ENCODE data around the gene PSD.

Gene PSD

DNA sequence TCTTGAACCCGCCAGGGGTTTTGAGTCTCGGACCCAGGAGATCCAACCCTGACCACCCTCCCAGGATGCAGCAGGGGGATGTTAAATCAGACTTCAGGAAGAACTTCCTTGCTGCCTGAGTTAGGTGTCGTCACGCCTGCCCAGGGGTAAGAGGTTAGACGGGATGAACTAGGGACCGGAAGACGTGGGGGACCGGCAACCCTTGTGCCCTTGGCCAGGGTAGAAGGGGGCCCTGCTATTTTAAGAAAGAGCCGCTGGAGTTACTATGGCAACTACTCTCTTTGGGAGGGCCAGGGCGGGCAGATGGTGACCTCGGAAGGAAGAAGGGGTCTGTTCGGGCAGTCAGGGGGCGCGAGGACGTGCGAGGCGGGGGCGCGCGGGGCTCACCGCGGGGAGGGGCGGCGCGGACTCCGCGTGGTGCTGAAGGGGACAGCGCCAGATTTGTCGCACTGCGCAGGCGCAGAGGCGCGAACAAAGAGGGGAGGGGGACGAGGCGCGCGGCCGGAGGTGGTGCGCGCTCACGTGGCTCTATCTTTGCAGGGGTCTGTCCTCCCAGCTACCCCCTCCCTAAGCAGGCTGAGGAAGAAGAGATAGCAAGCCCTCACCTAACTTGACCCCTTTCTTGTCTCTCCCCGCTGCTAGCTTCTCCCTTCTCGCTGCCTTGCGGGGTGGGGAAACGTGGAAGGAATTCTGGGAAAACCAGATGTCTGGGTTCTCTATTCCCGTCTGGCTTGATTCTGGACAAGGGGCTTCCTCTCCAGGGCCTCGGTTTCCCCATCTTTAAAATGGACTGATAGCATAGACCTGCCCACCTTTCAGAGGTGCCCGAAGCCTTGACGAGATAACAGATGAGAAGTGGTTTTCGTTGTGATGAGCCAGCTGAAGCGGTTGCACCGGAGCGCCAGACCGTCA is 940 bp upstream of the PSD start:
- DNase-seq: peak; percentile 74 to 77

- no peak for DNase-seq
Measured at GRCh38 chr10:102416695-102417094, 1.9 kb downstream of the PSD start.

- no peak for DNase-seq
Measured at GRCh38 chr10:102416283-102416682, 2.3 kb downstream of the PSD start.

- DNase-seq: no peak
Measured at GRCh38 chr10:102414749-102415148, 3.8 kb downstream of the PSD start.

DNA sequence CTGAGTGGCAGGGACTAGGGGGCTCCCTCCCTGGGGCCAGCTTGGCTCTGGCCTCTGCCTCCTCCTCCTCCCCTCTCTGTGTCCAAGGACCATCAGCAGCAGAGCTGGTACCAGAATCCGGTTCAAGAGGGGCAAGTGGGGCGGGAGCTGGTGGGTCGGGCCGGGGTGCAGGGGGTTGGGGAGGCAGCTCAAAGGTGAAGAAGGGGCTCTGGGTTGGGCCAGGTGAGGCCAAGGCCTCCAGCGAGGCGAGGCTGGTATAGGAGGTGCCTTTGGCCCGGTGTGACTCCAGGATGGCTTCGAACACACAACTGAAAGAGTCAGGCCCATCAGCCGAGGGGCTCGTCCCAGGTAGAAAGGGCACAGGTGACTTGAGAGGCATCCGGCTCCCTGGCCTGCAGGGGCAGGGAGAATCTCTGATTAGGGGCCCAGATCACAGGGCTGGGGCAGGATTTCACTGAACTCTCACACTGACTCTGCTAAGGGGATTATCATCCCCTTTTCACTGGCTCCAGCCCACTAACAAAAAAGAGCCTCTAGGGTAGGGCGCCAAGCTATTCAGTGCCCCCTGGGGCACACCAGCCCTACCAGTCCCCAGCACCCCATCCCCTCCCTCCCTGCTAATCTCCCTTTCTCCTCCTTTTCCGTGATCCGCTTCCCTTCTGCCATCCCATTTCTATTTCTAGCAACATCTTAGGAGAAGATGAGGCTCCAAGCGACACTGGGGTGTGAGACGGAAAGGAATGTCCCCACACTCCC is 4.6 kb downstream of the PSD start:
- DNase-seq: no peak

- peak; percentile 51 for DNase-seq
Measured at GRCh38 chr10:102413053-102413705, 5.4 kb downstream of the PSD start.

DNA sequence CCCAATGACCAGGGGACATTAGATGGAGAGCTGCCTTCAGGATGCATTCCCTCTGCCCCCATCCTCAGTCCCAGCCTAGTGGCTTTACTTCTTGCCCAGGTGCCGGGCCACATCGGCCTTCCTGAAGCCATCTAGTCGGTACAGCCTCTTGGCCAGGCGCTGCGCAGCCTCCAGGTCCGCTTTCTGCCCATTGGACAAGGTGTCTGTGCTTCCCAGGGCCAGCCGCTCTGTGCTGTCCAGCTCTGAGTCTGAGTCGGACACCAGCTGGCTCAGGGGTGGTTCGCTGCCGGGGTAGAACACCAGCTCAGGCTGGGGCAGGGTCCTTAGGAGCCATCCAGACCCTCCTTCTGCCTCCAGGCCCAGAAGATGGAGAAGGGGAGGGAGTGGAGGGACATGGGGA is 6.3 kb downstream of the PSD start:
- DNase-seq: no peak

DNA sequence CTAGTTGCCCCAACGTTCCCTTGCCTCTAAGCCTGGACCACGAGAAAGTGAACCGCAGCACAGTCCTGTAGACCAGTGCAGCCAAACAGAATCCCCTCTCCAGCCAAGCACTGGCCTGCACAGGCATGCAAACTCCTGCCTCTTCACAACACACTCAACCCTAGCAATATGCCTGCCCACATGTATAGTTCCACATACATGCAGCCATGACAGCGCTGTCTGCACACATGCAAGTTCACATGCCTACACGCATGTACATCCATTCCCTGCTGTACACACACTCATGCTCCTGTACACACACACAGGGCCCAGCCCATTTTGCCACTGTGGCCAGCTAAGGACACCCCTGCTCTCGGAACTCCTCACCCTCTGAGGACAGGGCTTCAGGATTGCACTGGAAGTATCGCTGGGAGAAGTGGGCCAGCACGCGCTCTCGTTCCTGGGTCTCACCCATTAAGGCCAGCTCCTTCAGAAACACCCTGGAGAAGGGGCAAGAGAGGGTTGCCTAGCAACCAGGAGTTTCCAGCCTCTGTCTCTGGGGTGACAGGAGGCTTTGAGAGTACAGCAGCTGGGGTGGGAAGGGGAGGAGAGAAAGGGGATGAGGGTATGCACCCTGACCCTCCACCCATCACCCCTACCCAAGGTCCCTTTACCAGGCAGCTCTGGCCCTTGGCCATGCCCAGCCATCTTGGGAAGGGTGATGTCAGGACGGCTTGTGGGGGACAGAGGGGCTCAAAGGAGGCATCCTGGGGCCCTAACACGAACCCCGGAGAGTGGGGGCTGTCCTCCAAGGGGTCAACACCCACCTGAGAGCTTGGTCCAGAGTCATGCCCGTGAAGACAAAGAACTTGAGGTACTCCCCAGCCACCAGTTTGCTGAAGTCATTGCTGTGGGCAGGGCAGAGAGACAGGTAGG is 7.0 kb downstream of the PSD start:
- no peak for DNase-seq

- peak; percentile 70 to 79 for DNase-seq
Measured at GRCh38 chr10:102410429-102411073, 8.0 kb downstream of the PSD start.

GRCh38 chr10:102409604-102410428 is 8.8 kb downstream of the PSD start:
- DNase-seq: peak in 1 of 2 donors; percentile 18

DNA sequence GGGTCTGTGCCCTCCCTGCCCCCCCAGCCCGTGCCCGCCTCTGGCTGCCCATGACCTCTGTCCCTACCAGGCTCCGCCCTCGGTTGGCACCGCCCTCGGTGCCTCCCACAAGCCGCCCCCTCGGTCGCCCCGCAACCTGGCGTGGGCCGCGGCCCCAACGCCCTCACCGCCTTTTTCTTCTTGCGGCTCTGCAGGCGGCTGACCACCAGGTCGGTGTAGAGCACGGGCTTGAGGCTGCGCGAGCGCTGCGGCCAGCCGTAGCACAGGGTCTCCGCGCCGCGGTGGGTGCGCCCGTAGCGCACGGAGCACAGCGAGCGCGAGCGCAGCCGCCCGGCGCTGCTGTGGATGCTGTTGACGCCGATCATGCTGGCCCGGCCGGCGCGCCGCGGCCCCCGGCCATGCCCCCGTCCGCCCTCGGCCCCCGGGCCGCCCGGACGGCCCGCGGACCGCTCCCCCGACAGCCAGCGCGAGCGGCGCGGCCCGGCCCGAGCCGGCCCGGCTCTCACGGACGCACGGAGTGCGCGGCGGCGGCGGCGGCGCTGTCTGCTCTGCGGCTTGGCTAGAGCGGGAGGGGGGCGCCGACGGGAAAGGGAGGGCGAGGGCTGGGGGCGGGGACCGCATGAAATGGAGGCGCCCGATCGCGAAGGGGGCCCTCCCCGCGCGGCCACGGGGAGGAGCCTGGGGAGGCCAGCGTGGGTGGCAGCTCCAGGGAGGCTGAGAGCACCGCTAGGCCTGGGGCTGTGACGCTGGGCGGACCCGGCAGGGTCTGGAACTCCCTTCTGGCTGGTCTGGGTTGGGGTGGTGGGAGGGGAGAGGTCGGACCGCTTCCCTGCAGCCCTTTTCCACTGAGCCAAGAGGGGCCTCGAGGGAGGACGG is 9.6 kb downstream of the PSD start:
- peak; percentile 81 to 86 for DNase-seq

DNA sequence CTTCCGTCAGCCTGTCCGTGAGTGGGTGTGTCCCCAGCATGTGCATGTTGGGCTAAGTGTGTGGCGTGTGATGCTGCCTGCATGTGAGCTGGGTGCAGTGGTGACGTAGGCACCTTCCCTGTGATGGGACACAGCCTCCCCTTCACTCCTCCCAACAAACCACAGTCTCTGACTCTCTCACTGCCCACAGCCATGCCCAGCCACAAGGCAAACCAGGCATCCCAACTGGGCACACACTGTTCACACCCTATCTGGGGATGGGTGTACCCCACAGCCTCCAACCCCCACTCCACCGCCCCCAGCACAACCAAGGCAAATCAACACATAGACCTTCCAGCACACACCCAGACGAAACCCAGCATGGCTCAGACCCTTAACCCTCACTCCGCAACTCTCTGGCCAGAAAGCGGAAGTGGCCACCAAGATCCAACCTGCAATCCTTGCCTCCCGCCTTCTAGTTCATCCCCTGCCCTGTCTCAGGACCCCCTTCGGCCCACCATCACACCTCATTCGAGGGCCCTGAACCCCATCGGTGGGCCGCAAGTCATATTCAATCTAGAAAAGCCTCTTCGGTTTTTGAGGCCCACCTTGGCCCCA is 10.4 kb downstream of the PSD start:
- DNase-seq: no peak

DNA sequence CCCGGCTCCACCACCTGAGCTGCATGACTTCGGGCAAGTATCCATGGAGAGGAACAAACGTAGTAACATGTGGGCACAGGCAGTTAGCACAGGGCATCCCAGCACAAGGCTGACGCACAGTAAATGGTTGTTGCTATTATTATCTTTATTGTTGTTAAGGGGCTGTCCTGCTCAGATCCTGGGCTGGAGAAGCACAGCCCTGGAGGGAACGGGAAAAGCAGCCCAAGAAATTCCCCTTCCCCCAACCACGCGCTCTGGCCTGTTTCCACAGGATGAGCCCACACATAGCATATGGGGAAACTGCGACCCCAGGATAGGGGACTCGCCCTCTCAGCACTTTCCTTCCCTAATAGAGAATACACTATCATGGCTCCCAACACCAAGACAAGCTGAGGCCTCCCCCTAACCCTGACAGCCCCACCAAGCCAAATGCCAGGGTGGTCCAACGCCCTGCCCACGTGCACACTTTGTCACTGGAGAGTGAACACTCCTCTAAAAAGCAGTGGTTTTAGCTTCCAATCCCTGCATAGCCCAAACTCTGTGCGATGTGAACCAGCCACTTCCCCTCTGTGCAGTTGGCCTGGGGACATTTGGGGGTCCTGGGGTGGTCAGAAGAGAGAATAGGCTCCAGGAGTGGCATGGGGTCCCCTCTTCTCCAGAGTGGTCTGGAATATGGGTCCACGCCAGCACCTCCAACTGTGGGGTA is 11.0 kb downstream of the PSD start:
- DNase-seq: no peak

DNA sequence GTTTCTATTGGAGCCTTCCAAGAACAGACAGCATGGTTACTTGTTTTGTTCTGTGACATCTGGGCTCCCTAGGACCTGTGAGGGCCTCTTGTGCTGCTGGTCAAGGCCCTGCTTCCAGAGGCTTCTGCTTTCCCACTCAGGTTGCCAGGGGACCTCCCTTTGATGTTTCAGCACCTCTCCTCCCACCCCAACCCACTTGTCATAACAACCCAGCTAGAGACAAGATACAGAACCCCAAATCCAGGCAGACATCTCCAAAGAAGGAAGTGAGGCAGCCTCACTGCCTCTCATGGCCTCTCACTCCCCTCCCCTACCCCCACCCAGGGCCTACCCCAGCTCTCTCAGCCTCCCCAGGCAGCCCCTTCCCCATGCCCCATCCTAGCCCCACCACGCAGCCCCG is 11.8 kb downstream of the PSD start:
- DNase-seq: no peak

GRCh38 chr10:102405632-102406031 is 13.0 kb downstream of the PSD start:
- DNase-seq: no peak

GRCh38 chr10:102405108-102405571 is 13.4 kb downstream of the PSD start:
- DNase-seq: no peak

- DNase-seq: no peak
Measured at GRCh38 chr10:102404361-102405107, 14.1 kb downstream of the PSD start.

DNA sequence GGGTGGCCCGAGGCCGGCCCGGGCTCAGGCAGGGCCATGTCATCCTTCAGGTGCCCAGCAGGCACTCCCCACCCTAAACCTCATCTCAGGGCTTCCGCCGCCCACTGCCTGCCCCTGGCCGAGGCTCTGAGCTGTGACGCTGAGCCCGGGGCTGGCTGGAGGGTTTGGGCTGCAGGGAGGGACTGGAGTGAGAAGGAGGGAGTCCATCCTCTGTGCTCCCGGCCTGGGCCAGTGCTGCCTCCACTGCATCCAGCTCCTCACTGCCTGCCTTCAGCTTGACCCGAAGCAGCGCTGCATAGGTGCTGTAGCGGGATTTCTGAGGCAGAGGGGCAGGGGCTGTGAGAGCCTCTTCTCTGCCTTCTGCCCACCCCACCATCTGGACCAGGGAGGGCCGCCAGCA is 15.5 kb downstream of the PSD start:
- no peak for DNase-seq
